Kidney epithelial cell (primary cell): ENCODE results near the gene SYT14. TPM values are rescaled to one million over a fixed set of nuclear protein-coding genes. Genes with fewer than 3 reads are reported as not detected.
"Not testable (repeated sequence)": the region's sequence is repeated elsewhere in the genome, so short reads cannot be mapped to it uniquely, and the experiment has no call there.

ENCODE experiments used
- DNase-seq: peaks from one replicate; pipeline ENCODE4 v3.0.0-alpha.2; 2010; ENCODE audit warnings: low read depth
- H3K27me3 ChIP-seq: 2 replicates; pipeline ENCODE4 v1.6.0; 2011; ENCODE audit warnings: low read length; ENCODE audit not compliant: control insufficient read depth, insufficient read depth
- H3K36me3 ChIP-seq: 2 replicates; pipeline ENCODE4 v1.5.1; 2011; ENCODE audit warnings: low read length; ENCODE audit not compliant: control insufficient read depth, insufficient read depth
- H3K4me3 ChIP-seq: 2 replicates; pipeline ENCODE4 v1.5.1; 2011; ENCODE audit warnings: low read depth, mild to moderate bottlenecking, control low read depth, low read length
- total RNA-seq: library from RNA; depleted of rRNA; stranded (reverse); fragments of >200 nt; gene quantifications from 2 replicates; pipeline ENCODE4 v1.2.3, GENCODE V29; 2015
- TF ChIP-seq, protein P1 (sequence below): IDR thresholded peaks from 2 replicates; pipeline ENCODE4 v1.5.1; 2011; ENCODE audit warnings: mild to moderate bottlenecking, moderate library complexity, low read length, control low read depth, inconsistent platforms; ENCODE audit not compliant: insufficient read depth, poor library complexity, severe bottlenecking

Gene SYT14
- total RNA-seq, 1 donor from 2014 or later, result 32.6 TPM

DNA sequence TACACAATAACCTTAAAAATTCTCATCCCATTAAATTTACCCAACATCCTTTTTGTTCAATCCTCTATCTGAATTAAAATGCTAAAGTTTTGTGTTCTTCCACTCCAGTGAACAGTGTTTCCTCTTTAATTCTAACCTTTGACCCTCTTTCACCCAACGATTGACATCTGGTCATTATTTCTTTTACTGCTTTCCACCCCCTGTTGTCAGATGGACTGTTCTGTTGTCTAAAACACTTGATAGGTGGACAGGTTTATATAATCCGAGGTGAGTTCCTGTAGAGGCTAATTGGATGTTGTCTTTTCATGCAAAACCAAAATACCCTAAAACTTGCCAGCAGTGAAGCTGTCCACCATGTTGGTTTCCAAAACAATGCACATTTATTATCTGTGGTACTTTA, 221.2 kb downstream of the SYT14 start:
- no peak overlapping the region for H3K4me3 ChIP-seq
- TF ChIP-seq, protein P1, sequence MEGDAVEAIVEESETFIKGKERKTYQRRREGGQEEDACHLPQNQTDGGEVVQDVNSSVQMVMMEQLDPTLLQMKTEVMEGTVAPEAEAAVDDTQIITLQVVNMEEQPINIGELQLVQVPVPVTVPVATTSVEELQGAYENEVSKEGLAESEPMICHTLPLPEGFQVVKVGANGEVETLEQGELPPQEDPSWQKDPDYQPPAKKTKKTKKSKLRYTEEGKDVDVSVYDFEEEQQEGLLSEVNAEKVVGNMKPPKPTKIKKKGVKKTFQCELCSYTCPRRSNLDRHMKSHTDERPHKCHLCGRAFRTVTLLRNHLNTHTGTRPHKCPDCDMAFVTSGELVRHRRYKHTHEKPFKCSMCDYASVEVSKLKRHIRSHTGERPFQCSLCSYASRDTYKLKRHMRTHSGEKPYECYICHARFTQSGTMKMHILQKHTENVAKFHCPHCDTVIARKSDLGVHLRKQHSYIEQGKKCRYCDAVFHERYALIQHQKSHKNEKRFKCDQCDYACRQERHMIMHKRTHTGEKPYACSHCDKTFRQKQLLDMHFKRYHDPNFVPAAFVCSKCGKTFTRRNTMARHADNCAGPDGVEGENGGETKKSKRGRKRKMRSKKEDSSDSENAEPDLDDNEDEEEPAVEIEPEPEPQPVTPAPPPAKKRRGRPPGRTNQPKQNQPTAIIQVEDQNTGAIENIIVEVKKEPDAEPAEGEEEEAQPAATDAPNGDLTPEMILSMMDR, result no peak
- no peaks in the 10 kb centered on the region for H3K36me3 ChIP-seq
- H3K27me3 ChIP-seq, result no peaks in the 10 kb centered on the region
- DNase-seq, result no peak

DNA sequence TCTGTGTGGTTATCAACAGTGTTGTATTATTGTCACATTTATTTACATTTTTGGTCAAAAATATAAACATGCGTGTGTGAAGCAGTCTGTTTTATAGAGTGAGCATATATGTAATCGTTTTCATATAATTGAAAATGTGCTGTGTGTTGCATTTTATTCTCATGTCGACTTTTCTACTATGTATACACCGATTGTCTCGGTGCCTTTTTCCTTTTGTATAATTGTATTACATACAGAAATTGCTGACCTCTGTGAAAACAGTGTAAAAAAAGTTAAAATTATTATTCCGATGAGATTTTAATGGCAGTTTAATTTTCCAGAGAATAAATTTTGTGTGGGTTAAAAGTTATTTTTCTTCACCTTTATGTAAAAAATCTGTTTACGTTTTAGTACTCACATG, 232.2 kb downstream of the SYT14 start:
- Histone ChIP-seq H3K4me3 (no peak overlapping the region), H3K36me3 (no peaks in the 10 kb centered on the region), H3K27me3 (no peaks in the 10 kb centered on the region)
- no peak for DNase-seq
- TF ChIP-seq, protein P1, result no peak

DNA sequence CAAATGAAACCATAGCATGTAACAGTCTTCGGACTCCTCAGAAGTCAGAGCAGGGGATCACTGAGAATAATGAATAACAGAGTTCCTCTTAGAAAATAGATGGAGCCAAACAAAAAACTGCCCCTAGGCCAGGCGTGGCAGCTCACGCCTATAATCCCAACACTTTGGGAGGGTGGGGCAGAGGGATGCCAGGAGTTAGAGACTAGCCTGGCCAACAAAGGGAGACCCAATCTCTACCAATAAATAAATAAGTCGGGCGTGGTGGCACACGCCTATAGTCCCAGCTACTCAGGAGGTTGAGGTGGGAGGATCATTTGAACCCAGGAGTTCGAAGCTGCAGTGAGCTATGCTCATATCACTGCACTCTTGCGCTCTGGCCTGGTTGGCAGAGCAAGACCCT, 236.1 kb downstream of the SYT14 start:
- no peak overlapping the region for H3K4me3 ChIP-seq
- no peak for DNase-seq
- TF ChIP-seq, protein P1, result no peak
- no peaks in the 10 kb centered on the region for H3K36me3 ChIP-seq
- H3K27me3 ChIP-seq, result no peaks in the 10 kb centered on the region

DNA sequence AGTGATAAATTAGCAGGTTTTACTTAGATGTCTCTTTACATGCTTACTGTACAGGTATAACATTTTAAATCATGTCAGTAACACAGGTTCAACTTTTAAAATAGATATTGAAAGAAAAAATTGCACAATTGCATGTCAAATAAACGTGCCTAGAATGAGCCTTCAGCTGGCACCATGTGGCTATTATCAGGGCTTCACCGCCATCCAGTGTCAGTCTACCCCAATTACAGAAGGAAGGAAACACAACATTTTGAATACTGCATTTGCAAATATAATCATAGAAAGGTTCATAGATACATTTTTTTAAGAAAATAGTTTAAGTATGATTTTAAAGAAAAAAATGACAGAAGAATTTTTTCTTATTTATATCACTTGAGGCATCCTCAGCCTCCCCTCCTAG, 247.0 kb downstream of the SYT14 start:
- TF ChIP-seq, protein P1, result no peak
- H3K36me3 ChIP-seq, result no peaks in the 10 kb centered on the region
- H3K4me3 ChIP-seq, result no peak overlapping the region
- no peaks in the 10 kb centered on the region for H3K27me3 ChIP-seq
- no peak for DNase-seq

DNA sequence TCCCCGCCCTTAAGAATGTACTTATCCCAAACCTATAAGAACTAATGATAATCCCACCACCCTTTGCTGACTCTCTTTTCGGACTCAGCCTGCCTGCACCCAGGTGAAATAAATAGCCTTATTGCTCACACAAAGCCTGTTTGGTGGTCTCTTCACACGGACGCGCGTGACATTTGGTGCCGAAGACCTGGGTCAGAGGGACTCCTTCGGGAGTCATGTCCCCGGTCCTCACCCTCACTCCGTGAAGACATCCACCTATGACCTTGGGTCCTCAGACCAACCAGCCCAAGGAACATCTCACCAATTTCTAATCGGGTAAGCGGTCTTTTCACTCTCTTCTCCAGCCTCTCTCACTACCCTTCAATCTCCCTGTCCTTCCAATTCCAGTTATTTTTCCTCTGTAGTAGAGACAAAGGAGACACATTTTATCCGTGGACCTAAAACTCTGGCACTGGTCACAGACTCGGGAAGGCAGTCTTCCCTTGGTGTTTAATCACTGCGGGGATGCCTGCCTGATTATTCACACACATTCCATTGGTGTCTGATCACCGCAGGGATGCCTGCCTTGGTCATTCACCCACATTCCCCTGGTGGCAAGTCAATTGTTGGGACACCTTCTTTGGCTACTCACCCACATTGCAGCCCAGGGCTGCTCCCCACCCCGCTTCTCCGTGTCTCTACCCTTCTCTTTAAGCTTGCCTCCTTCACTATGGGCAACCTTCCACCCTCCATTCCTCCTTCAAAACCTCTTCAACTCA, 250.0 kb downstream of the SYT14 start:
- H3K27me3 ChIP-seq, H3K36me3 ChIP-seq, H3K4me3 ChIP-seq: not testable (repeated sequence)
- DNase-seq, result peak; percentile 61

DNA sequence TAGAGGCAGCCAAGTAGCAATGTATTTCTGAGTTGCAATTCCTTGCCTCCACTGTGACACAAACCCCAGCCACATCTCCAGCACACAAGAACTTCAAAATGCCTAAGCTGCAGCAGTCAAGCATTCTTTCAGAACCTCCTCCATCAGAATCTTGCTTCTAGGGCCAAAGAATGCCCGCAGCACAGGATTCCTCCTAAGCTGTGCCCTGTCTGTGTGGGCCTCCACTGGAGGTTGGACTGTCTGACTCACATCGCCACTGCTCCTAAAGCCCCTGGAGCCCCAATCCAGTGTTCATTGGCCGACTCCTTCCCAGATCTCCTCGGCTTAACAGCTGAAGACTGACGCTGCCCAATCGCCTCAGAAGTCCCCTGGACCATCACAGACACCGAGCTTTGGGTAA, 251.4 kb downstream of the SYT14 start:
- no peak overlapping the region for H3K4me3 ChIP-seq
- H3K27me3 ChIP-seq, result no peaks in the 10 kb centered on the region
- no peaks in the 10 kb centered on the region for H3K36me3 ChIP-seq
- TF ChIP-seq, protein P1, result no peak
- no peak for DNase-seq
